Measurements from ENCODE around the gene LDB2.

The LDB2 gene

GRCh38 chr4:16860516-16860915 is 37.9 kb downstream of the LDB2 start:
- Histone ChIP-seq H3K4me3 (ENCODE audit: low read depth, low read length) (no peak overlapping the region), H3K9me3 (ENCODE audit: severe bottlenecking) (no peaks in the 10 kb centered on the region), H3K36me3 (no peaks in the 10 kb centered on the region), H3K27me3 (ENCODE audit: insufficient read depth, low read depth, severe bottlenecking) (peaks cover 21% of the 10 kb centered on the region), H3K27ac (no peak overlapping the region)
- no peak for DNase-seq
- no peak for TF ChIP-seq CTCF (IDR thresholded peaks at IDR 0.05; ENCODE audit: low read depth, low read length)

- no peak for DNase-seq
- Histone ChIP-seq H3K9me3 (ENCODE audit: severe bottlenecking) (no peaks in the 10 kb centered on the region), H3K36me3 (no peaks in the 10 kb centered on the region), H3K27me3 (ENCODE audit: insufficient read depth, low read depth, severe bottlenecking) (peaks cover 24% of the 10 kb centered on the region), H3K4me3 (ENCODE audit: low read depth, low read length) (no peak overlapping the region), H3K27ac (no peak overlapping the region)
- no peak for TF ChIP-seq CTCF (IDR thresholded peaks at IDR 0.05; ENCODE audit: low read depth, low read length)
Measured at GRCh38 chr4:16859031-16859430, 39.4 kb downstream of the LDB2 start.

GRCh38 chr4:16858275-16858752 is 40.1 kb downstream of the LDB2 start:
- Histone ChIP-seq H3K9me3 (ENCODE audit: severe bottlenecking) (no peaks in the 10 kb centered on the region), H3K4me3 (ENCODE audit: low read depth, low read length) (no peak overlapping the region), H3K27ac (no peak overlapping the region), H3K27me3 (ENCODE audit: insufficient read depth, low read depth, severe bottlenecking) (peaks cover 24% of the 10 kb centered on the region), H3K36me3 (no peaks in the 10 kb centered on the region)
- no peak for DNase-seq
- no peak for TF ChIP-seq CTCF (IDR thresholded peaks at IDR 0.05; ENCODE audit: low read depth, low read length)

GRCh38 chr4:16857425-16857824 is 41.0 kb downstream of the LDB2 start:
- Histone ChIP-seq H3K27ac (no peak overlapping the region), H3K27me3 (ENCODE audit: insufficient read depth, low read depth, severe bottlenecking) (peaks cover 24% of the 10 kb centered on the region), H3K4me3 (ENCODE audit: low read depth, low read length) (no peak overlapping the region), H3K9me3 (ENCODE audit: severe bottlenecking) (no peaks in the 10 kb centered on the region), H3K36me3 (no peaks in the 10 kb centered on the region)
- no peak for DNase-seq
- no peak for TF ChIP-seq CTCF (IDR thresholded peaks at IDR 0.05; ENCODE audit: low read depth, low read length)

GRCh38 chr4:16853640-16854039 is 44.8 kb downstream of the LDB2 start:
- Histone ChIP-seq H3K27me3 (ENCODE audit: insufficient read depth, low read depth, severe bottlenecking) (peaks cover 20% of the 10 kb centered on the region), H3K36me3 (no peaks in the 10 kb centered on the region), H3K9me3 (ENCODE audit: severe bottlenecking) (no peaks in the 10 kb centered on the region), H3K4me3 (ENCODE audit: low read depth, low read length) (no peak overlapping the region), H3K27ac (no peak overlapping the region)
- TF ChIP-seq CTCF (IDR thresholded peaks at IDR 0.05; ENCODE audit: low read depth, low read length): no peak
- DNase-seq: no peak

GRCh38 chr4:16852644-16853043 is 45.8 kb downstream of the LDB2 start:
- Histone ChIP-seq H3K4me3 (ENCODE audit: low read depth, low read length) (no peak overlapping the region), H3K27me3 (ENCODE audit: insufficient read depth, low read depth, severe bottlenecking) (peaks cover 16% of the 10 kb centered on the region), H3K36me3 (no peaks in the 10 kb centered on the region), H3K9me3 (ENCODE audit: severe bottlenecking) (no peaks in the 10 kb centered on the region), H3K27ac (no peak overlapping the region)
- no peak for TF ChIP-seq CTCF (IDR thresholded peaks at IDR 0.05; ENCODE audit: low read depth, low read length)
- DNase-seq: no peak
